PC-3 (cell line): ENCODE data around the gene NLRP1.

Experiments
- EZH2 ChIP-seq: fragments of 300-600 bp; sonication (generic); IDR thresholded peaks from one replicate; pipeline ENCODE4 v1.6.1; 2017; ENCODE audit warnings: antibody characterized with exemption, mild to moderate bottlenecking, low read length; ENCODE audit not compliant: unreplicated experiment
- EZH2phosphoT487 ChIP-seq: fragments of 300-600 bp; sonication (generic); IDR thresholded peaks from 2 replicates; pipeline ENCODE4 v1.6.1; 2018; ENCODE audit warnings: mild to moderate bottlenecking, antibody characterized with exemption, low read length, borderline replicate concordance
- TF ChIP-seq, protein P1 (sequence below): fragments of 300-600 bp; sonication (generic); conservative IDR thresholded peaks from 2 replicates; pipeline ENCODE4 v1.5.1; 2017; ENCODE audit warnings: antibody characterized with exemption, low read depth, mild to moderate bottlenecking, low read length

DNA sequence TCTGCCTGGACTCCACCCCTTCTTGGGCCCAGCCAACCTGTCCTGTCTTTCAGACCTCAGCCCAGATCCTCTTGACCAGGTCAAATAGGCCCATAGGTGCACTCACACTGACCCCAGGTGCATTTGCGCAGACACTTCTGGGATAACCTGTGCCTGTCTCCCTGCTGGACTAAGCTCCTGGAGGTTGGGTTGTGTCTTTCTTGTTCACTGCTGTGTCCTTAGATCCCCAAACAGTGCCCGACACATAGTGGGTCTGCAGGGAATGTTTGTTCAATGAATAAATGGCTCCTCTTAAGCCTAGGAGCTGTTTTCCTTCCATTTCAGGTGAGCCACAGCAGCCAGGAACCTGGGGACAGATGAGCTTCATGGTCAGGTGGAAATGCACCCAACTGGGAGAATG lies 48.9 kb downstream of the NLRP1 start:
- TF ChIP-seq, protein P1, sequence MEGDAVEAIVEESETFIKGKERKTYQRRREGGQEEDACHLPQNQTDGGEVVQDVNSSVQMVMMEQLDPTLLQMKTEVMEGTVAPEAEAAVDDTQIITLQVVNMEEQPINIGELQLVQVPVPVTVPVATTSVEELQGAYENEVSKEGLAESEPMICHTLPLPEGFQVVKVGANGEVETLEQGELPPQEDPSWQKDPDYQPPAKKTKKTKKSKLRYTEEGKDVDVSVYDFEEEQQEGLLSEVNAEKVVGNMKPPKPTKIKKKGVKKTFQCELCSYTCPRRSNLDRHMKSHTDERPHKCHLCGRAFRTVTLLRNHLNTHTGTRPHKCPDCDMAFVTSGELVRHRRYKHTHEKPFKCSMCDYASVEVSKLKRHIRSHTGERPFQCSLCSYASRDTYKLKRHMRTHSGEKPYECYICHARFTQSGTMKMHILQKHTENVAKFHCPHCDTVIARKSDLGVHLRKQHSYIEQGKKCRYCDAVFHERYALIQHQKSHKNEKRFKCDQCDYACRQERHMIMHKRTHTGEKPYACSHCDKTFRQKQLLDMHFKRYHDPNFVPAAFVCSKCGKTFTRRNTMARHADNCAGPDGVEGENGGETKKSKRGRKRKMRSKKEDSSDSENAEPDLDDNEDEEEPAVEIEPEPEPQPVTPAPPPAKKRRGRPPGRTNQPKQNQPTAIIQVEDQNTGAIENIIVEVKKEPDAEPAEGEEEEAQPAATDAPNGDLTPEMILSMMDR = no peak
- TF ChIP-seq EZH2 (no peak), EZH2phosphoT487 (no peak)
